Stimulated activated CD4-positive, alpha-beta T cell treated with anti-CD3 and anti-CD28 coated beads, Interleukin-1b, Interleukin-23, amount 100 ng/mL, for 48 hours (primary cell): ENCODE measurements around the gene ENTREP3.
"Not testable (repeated sequence)": the region's sequence is repeated elsewhere in the genome, so short reads cannot be mapped to it uniquely, and the experiment has no call there.

ENCODE experiments used
- DNase-seq: peaks from one replicate; pipeline ENCODE4 v3.0.0-alpha.2; 2020

The ENTREP3 gene, protein sequence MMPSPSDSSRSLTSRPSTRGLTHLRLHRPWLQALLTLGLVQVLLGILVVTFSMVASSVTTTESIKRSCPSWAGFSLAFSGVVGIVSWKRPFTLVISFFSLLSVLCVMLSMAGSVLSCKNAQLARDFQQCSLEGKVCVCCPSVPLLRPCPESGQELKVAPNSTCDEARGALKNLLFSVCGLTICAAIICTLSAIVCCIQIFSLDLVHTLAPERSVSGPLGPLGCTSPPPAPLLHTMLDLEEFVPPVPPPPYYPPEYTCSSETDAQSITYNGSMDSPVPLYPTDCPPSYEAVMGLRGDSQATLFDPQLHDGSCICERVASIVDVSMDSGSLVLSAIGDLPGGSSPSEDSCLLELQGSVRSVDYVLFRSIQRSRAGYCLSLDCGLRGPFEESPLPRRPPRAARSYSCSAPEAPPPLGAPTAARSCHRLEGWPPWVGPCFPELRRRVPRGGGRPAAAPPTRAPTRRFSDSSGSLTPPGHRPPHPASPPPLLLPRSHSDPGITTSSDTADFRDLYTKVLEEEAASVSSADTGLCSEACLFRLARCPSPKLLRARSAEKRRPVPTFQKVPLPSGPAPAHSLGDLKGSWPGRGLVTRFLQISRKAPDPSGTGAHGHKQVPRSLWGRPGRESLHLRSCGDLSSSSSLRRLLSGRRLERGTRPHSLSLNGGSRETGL

DNA sequence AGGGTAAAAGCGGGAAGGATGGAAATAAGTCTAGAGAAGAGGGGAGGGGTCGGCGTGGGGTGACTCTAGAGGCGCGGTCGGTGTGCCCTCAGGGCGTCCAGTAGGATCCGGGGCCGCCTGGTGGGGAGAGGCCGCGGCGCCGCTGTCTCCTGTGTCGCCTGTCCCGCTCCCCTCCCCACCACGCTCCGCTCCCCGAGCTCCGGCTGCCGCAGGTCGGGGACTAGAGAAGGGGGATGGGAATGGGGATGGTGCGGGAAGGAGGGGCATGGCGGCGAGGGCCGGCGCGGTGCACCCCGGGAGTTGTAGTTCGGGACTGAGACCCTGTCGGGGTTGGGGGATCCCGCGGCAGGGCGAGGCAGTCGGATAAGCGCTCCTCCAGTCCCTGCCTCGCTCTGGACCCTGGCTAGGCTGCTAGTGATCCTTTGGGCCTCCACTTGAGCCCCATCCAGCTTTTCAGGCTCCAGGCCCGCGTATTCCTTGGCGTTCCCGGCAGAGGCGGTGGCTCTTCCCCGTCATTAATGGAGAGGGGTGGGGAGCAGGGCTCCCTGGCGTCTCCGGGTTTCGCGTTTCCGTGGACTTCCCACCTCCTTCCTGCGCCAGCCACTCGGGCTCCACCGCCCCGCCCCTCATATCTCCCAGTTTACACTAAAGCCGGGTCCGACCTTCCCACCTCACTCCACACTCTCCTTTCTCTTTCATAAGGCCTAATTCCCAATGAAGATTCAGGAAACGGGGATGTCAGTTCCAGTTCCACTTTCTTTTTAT, at the start of gene ENTREP3:
ENTREP3 (minus strand) TSS at position 241 of the 765 bp plus-strand sequence. CDS start 606 bp downstream, outside the sequence.
- peak; percentile 83 for DNase-seq

DNA sequence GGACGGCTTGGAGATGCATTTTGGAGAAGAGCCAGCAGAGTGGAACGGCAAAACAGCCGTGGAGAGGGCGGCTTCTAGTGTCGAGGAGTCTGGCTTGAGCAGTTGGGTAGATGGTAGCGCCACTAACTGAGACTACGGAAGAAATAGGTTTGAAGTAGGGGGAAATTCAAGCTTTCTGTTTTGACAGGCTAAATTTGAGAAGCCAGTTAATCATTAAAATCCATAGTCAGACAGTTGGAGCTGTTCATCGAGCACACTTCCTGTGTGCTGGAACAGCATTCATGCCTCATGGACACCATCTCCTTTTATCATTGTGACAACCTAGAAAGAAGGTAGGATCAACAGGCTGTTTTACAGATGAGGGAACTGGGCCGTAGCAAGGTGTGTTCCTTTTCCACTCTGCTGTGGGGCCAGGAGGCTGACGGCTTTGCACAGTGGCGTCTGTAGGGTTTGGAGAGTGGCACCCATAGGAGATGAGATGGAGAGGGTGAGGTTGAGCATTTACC, 49.3 kb upstream of the ENTREP3 start:
- DNase-seq = no peak

DNA sequence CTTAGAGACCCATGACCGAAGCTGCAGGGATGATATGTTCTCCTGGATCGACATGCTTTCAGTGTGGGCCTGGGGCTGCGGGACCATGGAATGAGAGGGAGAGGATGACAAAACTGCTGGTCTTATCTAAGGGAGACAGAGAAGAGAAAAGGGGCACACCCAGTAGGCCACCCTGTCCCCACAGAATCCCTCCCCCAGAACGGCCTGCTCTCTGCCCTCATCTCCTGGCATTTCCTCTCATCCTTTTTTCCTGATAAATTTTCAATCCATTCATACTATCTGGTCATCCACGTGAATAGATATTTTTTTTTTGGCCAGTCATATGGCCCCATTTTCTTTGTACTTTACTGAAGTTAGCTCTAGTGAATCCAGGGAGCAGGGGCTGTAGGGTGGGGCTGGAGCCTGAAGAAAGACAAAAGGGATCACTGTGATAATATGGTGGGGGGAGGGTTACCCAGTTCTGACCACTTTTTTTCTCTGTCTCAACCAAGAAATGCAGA, 46.1 kb upstream of the ENTREP3 start, which contains the start of gene PKLR:
PKLR (minus strand) TSS at position 97 of the 500 bp plus-strand sequence; CDS start at position 54, 43 bp downstream.
- no peak for DNase-seq

DNA sequence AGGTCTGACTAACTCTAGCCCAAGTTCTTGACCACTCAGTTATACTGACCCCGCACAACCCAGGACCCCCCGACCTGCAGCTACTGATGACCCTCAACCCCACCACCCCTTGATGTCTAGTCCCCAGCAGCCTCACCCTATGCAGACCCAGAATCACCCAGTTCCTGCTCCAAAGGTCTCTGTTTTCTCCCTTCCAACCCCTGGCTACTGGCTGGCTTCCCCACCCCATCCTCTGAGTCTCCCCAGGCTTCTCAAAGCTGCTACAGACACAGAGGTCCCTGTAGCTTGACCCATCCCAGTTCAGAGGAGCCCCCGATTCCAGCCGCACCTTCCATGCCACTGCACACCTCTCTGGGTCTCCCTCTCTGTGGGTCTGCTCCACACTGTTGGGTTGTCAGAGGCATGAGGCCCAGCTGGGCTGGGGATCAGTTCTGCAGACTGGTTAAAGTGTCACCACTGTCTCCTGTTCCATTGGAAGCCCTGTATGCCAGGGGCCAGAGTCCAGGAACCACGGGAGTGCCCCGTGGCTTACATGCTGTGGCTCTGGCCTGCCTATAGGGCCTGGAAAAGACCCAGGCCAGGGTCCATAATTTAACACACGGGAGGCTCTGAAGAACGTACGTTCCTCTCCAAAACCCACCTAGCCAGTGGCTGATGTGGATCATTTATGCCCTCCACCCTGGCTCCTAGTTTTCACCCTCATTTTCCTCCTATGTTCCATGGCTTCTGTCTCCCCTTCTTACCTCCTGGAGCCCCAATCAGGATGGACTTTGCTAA, 45.5 kb upstream of the ENTREP3 start:
- DNase-seq = no peak

DNA sequence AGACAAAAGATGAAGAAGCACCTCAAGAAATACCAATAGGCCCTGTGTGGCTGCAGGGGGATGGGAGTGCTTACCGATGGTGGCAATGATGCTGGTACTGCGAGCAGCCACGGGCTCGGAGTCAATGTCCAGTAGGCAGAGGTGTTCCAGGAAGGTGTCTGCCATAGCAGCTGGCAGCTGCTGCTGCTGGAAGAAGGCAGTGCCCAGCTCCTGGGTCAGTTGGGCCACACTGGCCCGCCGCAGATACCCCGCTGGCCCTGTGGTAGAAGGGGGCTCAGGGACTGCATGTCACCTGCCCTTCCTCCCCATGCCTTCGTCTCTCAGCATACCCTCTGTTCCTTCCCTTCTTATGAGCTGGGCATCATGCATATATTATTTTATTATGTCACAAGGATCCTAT, 44.7 kb upstream of the ENTREP3 start:
- DNase-seq = no peak

DNA sequence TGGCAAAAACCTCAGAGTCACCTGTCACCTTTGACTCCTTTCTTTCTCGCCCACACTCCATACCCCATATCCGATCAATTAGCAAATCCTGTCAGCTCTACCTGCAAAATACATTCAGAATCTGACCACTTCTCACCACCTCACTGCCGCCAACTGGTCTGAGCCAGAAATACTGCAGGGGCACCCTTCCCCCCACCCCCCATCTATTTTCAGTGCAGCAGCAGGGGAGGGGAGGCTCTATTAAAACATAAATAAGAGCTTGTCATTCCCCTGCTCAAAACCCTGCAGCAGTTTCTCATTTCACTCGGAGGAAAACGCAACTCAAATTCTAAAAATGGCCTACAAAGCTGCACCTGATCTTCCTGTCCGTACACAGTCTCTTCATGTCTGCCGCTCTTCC, 42.1 kb upstream of the ENTREP3 start:
- no peak for DNase-seq

DNA sequence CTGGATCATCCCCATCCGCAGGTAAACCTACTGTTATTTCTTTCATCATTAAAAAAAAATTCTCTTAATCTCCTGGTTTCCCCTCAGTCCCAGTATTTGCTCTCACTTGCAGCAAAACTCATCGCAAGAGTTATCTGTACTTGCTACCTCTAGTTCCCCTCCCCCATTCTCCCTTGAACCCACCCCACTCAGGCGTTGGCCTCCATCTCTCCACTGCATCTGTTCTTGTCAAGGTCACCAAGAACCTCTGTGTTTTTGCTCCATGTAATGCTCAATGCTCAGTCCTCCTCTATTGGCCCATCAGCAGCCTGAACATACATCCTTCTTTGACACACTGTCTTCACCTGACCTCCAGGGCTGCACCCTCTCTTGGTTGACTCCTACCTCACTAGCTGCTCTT, 41.4 kb upstream of the ENTREP3 start:
- no peak for DNase-seq

DNA sequence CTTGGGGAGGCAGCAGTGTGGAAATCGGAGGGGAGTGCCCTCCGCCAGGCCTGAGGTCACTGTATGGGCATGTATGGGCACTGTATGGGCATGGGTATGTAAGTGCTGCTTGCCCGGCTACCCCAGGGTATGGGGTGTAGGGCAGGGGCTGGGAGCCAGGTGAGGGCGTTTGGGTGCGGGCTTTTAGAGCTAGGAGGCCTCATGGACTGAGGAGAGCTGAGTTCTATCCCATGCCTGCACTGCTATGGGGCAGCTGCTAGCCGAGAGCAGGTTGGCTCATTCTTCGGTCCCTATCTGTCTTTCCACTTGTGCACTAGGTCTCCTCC, 40.6 kb upstream of the ENTREP3 start:
- DNase-seq = no peak

DNA sequence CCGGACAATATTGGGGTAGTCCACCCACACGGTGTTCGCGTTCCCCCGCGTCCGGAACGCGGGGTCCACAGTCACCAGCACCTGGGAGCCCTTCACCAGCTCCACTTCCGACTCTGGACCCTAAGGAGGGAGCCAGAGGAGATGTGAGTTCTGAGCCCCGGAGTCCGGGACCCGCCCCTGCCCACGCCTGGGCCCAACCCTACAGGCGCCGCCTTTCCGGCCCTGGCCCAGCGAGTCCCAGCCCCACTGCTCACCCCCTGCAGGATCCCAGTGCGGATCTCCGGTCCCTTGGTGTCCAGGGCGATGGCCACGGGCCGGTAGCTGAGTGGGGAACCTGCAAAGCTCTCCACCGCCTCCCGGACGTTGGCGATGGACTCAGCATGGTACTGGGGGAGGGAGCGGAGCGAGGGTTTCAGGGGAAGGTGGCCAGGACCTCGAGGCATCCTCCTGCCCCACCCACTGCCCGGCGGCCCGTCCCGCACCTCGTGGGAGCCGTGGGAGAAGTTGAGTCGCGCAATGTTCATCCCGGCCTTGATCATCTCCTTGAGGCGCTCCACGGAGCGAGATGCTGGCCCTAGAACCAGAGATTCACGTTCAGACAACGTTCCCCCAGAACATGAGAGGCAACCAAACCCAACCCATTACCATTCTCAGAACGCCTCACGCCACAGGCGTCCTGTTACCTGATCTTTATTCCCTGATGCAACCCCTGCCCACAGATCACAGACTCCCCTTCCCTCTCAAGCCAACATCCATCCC, 40.1 kb upstream of the ENTREP3 start:
- DNase-seq = no peak

DNA sequence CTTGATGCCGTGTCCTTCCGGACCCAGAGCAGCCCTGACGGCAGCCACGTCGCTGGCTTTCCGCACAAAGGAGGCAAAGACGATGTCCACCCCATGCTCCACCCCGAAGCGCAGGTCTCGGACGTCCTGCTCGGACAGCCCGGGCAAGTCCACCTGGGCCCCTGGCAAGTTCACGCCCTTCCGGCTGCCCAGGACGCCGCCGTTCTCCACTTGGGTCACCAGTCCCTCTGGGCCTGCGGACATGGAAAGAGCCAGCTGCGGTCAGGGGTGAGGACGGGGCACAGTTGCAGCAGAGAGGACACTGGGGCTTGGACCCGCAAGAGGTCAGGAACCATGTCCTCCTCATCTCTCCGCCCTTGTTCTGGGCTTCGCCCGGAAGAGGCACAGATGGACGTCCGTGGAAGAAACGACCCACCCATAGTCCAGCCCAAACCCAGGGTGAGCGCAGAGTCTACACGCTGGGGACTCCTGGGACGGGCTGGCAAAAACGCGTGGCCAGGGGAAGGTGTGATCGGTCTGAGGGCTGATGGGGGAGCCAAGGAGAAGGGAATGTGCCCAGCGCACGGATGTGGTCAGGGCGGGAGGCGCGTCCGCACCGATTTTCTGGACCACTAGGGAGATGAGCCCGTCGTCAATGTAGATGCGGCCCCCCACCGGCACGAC, 39.4 kb upstream of the ENTREP3 start:
- DNase-seq = no peak

DNA sequence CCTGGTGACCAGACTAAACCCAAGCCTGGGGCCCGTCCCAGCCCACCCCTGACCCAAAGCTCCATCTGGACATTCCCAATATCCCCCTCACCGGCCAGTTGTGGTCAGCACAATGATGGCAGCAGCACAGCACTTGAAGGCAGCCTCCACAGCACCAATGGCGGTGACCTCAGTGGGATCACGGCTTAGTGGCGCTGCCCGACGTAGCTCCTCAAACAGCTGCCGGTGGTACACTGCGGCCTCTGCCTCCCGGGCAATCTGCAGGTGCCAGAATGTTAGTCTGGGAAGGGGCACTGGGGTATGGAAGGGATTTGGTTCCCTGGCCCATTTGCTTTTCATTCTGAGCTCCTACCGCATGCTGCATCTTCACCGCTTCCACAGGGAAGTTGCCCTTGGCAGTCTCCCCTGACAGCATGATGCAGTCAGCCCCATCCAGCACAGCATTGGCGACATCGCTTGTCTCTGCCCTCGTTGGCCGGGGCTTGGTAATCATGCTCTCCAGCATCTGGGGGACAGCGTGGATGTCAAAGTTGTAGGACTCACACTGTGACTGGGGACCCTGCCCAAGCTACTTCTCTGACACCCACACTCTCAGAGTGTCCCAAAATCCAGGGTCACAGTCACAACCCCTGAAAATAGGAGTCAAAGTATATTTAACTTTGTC, 37.9 kb upstream of the ENTREP3 start:
- no peak for DNase-seq

DNA sequence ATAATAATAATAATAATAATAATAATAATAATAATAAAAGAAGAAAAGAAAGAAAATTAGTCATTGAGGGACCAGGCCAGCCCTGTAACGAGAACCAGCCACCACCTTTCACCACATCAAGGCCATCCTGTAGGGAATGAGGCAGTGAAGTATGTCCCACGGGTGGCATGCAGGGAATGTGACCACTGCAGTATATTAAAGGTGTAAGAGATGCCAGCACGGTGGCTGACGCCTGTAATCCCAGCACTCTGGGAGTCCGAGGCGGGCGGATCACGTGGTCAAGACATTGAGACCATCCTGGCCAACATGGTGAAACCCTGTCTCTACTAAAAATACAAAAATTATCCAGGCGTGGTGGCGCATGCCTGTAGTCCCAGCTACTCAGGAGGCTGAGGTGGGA, 35.7 kb upstream of the ENTREP3 start:
- DNase-seq = not testable (repeated sequence)

DNA sequence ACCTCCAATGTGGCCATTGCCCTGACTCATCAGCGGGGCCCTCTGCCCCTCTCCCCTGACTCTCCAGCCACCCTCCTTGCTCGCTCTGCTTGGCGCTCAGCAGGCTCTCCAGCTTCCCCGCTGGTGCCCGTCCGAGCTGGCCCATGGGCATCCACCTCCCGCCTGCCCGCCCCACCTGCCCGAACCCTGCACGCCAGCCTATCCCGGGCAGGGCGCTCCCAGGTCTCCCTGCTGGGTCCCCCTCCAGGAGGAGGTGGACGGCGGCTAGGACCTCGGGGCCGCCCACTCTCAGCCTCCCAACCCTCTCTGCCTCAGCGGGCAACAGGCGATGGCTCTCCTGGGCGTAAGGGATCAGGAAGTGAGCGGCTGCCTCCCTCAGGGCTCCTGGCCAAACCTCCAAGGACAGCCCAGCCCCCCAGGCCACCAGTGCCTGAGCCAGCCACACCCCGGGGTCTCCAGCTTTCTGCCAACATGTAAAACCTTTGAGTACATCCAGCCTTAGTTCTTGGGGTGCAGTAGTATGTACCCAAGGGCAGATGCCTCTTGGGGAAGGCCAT, 32.8 kb upstream of the ENTREP3 start:
- DNase-seq = no peak

DNA sequence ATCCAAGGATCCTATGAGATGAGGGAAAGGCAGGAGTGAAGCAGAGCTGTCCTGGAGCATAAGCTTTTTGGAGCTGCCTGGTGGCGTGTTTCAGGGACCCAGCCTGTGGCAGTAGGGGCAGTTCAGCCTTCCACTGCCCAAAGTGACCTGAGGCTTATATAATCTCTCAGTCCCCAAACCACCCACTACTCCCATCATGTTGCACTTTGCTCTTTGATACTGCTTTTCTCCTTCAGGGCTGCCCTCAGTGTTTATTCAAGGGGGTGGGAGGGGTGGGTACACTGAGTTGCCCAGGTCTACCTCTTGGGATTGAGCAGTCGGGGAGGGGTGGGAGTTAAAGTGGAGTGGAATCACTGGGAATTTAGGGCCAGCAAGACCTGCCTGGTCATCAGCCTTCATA, 31.3 kb upstream of the ENTREP3 start:
- no peak for DNase-seq

DNA sequence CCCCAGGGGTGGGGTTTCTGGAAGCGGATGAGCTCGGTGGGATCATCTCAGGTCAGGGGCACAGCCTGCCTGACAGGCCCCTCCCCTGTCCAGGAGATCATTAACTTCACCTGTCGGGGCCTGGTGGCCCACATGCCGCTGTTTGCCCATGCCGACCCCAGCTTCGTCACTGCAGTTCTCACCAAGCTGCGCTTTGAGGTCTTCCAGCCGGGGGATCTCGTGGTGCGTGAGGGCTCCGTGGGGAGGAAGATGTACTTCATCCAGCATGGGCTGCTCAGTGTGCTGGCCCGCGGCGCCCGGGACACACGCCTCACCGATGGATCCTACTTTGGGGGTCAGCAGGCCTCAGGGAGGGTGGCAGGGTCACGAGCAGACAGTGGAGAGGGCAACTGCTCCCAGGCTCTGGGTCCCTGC, 30.4 kb upstream of the ENTREP3 start:
- DNase-seq = no peak

DNA sequence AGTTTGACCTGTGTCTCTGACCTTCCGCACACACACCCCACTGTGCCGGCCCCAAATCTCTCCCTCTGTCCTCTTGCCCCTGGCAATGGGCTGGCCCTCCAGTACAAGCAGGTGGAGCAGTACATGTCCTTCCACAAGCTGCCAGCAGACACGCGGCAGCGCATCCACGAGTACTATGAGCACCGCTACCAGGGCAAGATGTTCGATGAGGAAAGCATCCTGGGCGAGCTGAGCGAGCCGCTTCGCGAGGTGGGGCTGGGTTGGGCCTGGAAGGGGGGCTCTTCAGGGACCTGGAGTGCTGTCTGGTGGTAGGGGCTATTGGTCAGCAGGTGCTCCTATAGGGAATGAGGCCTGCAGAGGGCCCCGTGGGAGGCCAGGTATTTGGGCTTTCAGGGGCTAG, 29.8 kb upstream of the ENTREP3 start:
- DNase-seq = no peak

DNA sequence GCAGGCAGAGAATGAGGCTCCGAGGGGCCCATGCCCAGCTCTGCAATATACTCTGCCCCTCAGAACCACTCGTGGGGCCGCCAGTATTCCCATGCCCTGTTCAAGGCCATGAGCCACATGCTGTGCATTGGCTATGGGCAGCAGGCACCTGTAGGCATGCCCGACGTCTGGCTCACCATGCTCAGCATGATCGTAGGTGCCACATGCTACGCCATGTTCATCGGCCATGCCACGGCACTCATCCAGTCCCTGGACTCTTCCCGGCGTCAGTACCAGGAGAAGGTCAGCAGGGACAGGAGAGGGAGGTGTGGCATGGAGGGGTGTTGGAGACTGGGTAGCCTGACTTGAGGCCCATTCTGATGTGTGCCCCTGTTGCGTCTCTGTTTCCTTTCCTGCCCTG, 29.2 kb upstream of the ENTREP3 start:
- no peak for DNase-seq

DNA sequence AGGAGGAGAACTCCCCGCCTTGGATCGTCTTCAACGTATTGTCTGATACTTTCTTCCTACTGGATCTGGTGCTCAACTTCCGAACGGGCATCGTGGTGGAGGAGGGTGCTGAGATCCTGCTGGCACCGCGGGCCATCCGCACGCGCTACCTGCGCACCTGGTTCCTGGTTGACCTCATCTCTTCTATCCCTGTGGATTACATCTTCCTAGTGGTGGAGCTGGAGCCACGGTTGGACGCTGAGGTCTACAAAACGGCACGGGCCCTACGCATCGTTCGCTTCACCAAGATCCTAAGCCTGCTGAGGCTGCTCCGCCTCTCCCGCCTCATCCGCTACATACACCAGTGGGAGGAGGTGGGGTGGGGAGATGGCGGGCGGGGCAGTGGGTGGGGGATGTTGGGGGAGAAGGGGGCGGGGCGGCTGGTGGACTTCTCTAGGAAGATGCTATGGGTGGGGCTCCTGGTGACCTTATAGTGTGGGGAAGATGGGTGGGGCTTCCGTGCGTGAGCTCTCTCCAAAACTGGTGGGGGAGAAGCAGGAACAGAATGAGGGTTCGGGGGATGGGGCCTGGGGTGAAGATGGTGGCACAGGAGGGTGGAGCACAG, 27.3 kb upstream of the ENTREP3 start:
- DNase-seq = no peak

DNA sequence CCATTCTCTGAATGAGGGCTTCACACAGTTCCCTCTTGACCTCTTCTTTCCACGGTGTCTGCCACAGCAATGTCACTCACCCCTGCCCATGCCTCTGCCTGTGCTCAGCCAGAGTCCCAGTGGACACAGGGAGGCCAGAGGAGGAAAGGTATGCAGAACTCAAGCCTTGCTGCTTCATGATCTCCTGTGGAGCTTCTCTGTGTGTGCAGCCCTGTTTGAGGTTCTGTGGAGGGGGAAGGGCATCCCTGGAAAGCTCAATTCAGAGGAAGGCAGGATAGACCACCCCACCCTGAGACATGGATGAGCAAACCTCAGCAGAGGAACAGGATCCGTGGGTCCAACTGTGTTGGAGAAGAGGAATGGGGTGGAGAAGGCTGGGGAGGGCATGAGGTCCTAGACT, 24.0 kb upstream of the ENTREP3 start:
- DNase-seq = no peak

DNA sequence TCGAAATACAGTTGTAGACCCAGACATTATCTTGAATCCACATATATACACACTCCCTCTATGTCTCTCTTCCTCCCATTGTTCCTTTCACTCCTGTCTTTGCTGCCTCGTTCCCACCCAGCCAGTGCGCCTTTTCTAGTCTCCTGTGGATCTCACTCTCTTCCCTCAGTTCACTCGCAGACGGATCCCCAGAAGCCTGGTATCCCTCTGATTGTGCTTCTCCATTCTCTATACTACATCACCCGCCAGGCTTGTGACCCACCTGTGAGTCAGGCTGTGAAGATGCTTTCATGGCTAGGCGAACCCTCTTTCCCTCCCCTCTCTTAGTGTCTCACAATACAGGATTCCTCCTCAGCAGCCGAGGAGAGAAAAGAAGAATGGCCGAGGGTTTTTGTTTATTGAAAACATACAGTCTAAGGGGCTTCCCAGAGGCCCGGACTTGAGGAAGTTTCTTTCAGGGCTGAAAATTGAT, 23.4 kb upstream of the ENTREP3 start:
- no peak for DNase-seq
